GM12873 (cell line): Measurements from ENCODE around the gene FAM163B.
A peak's percentile ranks its signal among the peaks of the same experiment; 100 is the strongest.

ENCODE experiments used
- CTCF ChIP-seq: IDR thresholded peaks from 2 replicates; pipeline ENCODE4 v1.5.1; 2012; ENCODE audit warnings: low read depth, mild to moderate bottlenecking, moderate library complexity, low read length, control low read depth; ENCODE audit not compliant: insufficient read depth; ENCODE audit errors: missing control alignments

FAM163B gene

DNA sequence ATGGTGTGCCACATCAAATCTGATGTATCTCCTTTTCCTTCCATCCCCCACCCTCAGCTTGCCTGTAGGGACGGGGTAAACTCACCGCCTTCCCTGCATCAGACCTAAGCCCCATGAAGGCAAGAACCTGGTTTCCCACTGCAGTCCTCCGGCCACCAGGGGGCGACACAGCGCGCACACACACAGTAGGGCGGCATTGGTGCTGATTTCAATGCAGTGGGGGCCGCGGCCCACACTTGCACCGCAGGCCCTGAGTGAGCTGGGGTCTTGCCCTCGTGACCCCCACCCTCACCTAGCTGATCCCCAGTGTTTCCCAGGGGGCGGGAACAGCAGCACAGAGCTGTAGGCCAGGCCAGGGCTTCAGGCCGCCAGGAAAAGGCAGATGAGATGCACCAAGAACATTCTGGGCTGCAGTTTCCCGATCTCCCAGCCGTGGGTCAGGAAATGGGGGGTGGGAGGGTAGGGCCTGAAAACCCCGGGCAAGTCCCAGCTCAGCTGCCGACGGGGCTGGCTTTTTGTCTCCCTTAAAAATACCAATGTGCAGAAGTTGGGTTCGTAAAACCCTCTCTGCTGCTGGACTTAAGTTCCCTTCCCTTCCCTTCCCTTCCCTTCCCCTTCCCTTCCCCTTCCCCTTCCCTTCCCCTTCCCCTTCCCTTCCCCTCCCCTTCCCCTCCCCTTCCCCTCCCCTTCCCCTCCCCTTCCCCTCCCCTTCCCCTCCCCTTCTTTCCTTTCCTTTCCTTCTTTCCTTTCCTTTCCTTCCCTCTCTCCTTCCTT lies 19.5 kb downstream of the FAM163B start:
- peak; percentile 75 for TF ChIP-seq CTCF

- TF ChIP-seq CTCF, result no peak
These were observed 21.7 kb downstream of the FAM163B start for GRCh38 chr9:133587466-133587865.

- no peak for TF ChIP-seq CTCF
These were observed 22.1 kb downstream of the FAM163B start for GRCh38 chr9:133587051-133587450.

- TF ChIP-seq CTCF, result no peak
These were observed 23.5 kb downstream of the FAM163B start for GRCh38 chr9:133585481-133586351.

DNA sequence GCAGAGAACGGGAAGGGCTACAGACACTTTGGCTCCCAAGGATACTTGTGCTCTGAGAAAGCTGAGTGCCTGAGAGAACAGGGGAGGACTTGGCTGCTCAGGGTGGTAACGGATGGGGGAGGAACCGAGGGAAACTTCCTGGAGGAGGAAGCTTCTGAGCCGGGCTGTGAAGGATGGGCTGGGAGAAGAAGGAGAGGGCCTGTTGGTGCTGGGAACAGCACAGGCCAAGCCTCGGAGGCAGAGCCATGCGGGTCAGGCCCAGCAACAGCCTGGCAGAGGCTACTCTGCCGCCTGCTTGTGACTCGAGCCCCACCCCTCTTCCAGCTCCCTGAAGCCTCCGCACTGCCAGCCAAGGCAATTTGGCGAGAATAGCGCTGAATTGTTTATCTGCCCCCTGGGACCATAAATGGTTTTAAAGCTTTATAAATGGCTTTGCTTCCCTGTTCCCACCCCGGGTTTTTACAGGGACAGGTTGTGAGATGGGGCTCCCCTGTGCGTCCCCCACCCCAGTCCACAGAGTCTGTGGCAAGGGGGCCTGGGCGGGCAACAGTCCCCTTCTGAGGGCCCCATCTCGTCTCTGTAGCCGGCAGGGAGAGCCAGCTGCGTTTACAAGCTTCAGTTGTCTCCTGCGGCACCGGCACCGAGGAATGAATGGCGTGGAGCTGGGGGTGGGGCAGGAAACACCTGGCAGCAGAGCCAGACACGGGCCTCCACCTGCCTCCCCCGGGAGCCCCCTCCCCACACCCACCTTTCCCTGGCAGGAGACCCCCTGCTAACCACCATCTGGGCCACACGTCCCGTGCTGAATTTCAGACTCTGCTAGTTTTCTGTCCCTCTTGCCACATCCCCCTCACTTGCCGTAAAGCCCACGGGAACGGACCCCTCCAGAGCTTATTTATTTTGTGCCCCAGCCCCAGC lies 24.4 kb downstream of the FAM163B start:
- TF ChIP-seq CTCF, result no peak

DNA sequence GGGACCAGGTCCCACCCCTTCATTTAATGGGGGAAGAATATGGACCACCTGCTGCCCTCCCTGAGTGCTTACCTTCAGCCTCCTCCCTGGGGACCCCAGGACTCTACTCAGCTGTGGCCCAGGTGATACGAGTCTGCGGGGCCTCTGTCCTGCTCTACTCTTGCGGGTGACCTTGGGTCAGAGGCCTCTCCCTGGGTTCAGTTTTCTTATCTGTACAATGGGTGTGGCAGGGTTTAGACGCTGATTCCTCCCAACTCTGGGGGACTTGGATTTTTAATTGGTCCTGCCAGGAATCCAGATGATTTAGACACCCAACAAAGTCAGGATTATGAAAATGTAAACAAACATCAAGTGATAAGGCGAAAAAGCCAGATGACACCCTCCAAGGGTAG lies 25.0 kb downstream of the FAM163B start:
- TF ChIP-seq CTCF, result no peak
